Activated CD4-positive, alpha-beta T cell treated with anti-CD3 and anti-CD28 coated beads, Interleukin-2, amount 50 U/mL, for 4 hours (primary cell): Measurements from ENCODE around the gene TENM3.

Source experiments
- DNase-seq, 2 experiments: peaks; one replicate each; pipeline ENCODE4 v3.0.0-alpha.2; 2020

The TENM3 gene

DNA sequence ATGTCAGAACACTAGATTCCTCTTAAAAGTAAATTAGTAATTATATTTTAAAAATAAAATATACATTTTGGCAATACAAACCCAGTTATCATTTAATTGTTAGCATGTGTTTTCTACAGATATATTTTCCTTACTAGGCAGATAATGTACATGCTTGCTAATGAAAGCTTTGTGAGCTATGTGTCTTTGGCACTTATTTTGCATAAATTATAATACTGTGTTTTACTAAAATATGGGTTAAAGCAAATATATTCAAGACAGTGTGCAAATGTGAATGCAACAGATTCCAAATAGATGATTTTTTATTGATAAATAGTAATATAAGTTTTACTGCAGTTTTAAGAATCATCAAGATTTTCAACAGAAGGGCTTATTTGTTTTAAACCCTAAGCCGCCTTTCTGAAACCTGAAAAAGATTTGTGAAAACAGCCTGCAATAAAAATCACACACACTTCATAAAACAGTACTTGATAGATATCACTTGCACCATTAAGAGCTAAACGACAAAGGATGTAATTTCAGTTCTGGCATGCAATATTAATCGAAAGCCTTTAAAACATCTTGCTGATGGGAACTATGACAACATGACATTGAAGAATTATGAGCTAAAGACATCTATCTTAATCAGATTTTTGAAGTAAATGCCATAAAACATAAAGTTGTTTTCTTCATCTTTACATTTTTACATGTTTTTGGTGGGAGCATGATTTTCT is 340.7 kb downstream of the TENM3 start:
- DNase-seq: no peak

GRCh38 chr4:182585321-182585720 is 342.1 kb downstream of the TENM3 start:
- no peak for DNase-seq

GRCh38 chr4:182589100-182589499 is 345.9 kb downstream of the TENM3 start:
- DNase-seq: no peak

- no peak for DNase-seq
Observed at GRCh38 chr4:182593402-182593801, 350.2 kb downstream of the TENM3 start.

GRCh38 chr4:182593864-182594263 is 350.7 kb downstream of the TENM3 start:
- no peak for DNase-seq

- DNase-seq: no peak
Observed at GRCh38 chr4:182600093-182600492, 356.9 kb downstream of the TENM3 start.

GRCh38 chr4:182600856-182601255 is 357.7 kb downstream of the TENM3 start:
- DNase-seq: no peak

- no peak for DNase-seq
Observed at GRCh38 chr4:182604161-182604622, 361.0 kb downstream of the TENM3 start.

- DNase-seq: no peak
Observed at GRCh38 chr4:182604953-182605352, 361.8 kb downstream of the TENM3 start.

DNA sequence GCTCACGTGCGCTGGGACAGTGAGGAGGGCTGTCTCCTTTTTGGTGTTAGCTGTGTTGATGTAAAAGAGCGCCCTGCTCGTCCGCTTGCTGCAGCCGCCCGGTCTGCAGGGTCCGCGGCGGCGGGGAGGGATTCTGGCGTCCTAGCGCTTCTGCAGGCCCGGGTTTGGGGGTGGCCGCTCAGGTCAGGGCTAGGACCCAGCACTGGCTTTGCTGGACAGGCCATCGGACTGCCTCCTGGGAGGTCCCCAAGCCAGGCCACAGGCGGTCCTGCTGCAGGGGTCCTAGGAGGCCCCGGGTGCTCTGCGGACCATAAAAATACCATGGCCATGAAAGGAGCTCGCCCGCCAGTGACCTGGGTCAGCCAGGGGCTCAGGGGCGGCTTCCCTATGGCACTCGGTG is 365.3 kb downstream of the TENM3 start:
- no peak for DNase-seq

- DNase-seq: no peak
Observed at GRCh38 chr4:182616476-182616875, 373.3 kb downstream of the TENM3 start.

- no peak for DNase-seq
Observed at GRCh38 chr4:182619660-182620059, 376.5 kb downstream of the TENM3 start.

DNA sequence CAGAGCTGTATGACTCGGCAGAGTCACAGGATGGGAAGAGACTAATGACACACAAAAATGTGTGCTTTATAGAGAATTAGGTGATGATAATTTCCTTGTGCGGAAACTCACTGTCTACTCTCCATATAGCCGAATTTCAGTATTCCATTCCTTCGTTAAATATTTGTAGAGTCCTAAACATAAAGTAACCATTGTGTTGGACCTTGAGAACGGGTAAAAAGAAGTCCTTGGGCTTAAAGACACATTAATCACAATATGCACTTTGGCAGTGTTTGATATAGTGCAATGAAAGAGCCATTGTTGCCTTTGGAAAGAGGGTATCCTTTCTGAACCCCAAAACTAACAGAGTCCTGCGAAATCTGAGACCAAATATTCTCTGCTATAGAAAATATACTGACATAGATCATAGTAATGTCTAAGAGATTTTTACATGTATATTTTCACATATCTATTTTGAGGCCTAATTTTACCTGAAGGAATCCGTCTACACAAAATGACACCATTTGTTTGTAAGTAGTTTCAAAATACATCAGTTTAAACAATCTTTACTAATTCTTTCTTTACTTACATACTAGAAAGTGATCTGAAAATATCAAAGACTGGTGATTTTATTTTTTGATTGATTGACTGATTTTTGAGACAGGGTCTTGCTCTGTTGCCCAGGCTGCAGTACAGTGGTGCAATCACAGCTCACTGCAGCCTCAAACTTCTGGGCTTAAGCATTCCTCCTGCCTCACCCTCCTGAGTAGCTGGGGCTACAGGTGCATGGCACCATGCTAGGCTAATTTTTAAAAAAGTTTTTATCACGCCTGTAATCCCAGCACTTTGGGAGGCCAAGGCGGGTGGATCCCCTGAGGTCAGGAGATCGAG is 377.1 kb downstream of the TENM3 start:
- DNase-seq: no peak

DNA sequence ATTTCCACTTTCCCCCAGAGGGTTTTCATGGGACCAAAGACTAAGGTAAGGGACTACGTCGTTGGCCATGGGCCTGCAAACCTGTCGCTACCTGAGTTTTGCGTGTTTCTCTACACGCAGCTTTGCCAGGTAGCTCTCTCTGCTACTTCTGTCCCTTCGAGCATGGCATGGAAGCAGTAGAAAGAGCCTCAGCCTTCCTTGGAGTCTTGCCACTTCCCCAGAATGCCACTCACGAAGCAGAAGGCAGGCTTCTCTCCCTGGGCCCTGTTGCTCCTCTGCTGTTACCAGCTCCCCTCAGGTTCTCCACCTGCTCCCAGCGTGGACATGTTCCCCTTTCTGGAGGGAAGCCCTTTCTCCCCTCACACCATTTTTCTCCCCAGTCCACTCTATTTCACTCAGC is 381.1 kb downstream of the TENM3 start:
- no peak for DNase-seq

- no peak for DNase-seq
Observed at GRCh38 chr4:182625193-182625592, 382.0 kb downstream of the TENM3 start.

GRCh38 chr4:182627996-182628395 is 384.8 kb downstream of the TENM3 start:
- DNase-seq: no peak

DNA sequence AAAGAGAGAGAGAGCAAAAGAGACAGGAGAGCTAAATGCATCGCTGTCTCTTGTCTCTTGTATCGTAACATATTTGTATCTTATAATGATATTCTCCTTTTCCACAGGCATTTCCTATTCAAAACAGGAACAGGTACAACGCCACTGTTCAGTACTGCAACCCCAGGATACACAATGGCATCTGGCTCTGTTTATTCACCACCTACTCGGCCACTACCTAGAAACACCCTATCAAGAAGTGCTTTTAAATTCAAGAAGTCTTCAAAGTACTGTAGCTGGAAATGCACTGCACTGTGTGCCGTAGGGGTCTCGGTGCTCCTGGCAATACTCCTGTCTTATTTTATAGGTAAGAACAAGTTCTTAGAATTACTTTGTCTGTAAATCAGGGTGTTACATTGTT is 385.3 kb downstream of the TENM3 start:
- DNase-seq: no peak

DNA sequence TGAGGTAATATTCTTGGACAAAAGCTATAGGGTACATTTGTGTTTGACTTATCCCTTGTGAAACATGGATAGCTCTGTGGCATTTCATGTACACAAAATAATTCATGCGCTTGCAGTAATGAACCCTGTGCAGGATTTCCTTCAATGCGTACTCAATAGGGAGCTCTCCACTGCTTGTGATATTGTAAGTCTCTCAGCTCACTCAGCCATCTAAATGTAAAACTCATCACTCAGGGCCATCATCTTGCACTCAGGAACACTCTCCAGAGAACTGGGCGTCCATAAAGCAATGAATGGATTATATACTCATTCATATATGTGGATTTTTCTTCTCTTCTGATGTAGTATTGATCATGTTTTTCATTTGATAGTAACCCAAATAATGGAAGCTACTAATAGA is 385.9 kb downstream of the TENM3 start:
- no peak for DNase-seq

- DNase-seq: no peak
Observed at GRCh38 chr4:182640491-182640890, 397.3 kb downstream of the TENM3 start.

GRCh38 chr4:182640932-182641331 is 397.7 kb downstream of the TENM3 start:
- no peak for DNase-seq

- DNase-seq: no peak
Observed at GRCh38 chr4:182642831-182643230, 399.6 kb downstream of the TENM3 start.

DNA sequence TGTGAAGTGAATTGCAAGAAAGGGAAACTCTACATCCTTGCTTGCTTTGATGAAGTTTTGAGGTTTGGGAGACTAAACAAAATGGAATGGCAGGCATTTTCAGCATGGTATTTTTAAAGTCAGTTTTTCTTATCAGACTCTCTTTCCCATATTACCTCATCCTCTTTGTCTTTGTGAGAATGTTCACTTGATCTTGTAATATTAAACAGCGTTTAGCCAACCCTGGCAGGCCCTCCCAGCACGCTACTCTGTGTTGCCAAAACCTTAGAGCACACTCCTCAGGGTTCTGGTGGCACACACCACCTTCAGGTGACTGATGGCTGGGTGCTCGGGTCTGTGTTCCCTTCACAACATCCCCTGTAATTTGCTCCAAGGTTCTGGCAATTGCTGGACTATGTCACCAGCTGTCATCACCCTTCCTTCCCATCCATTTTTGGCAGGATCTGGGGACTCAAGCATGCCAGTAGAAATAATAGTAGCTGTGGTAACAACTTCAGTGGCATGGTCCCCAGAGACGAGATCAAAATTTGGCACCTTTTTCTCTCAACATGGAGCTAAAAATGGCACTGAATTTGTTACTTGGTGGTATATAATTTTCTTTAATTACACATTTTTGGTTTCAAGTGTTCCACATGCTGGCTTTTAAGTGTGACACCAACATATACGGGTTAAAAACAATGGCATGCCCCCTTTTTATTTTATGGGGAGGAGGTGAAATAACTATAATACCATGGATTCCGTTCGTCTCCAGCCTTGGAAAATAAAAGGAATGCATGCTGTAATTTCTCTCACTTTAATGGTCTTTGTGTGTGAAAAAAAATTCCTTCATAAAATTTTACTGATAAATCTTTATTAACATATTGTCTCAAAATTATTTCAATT is 400.8 kb downstream of the TENM3 start:
- no peak for DNase-seq

- no peak for DNase-seq
Observed at GRCh38 chr4:182644683-182645050, 401.5 kb downstream of the TENM3 start.
